GM19193 (cell line): ENCODE results near the gene MAGEL2.

Experiments
- POLR2A ChIP-seq: IDR thresholded peaks from 4 replicates; pipeline ENCODE4 v1.6.1; 2011; ENCODE audit not compliant: insufficient read depth, insufficient read length; ENCODE audit errors: extremely low read depth

Gene MAGEL2

GRCh38 chr15:23647421-23648370 is at the start of gene MAGEL2:
Gene MAGEL2 (minus strand): TSS chr15:23647867. CDS start chr15:23647742, 125 bp downstream.
- TF ChIP-seq POLR2A = no peak

GRCh38 chr15:23695282-23695681 is 47.6 kb upstream of the MAGEL2 start:
- TF ChIP-seq POLR2A = no peak

- no peak for TF ChIP-seq POLR2A
These were observed 46.9 kb upstream of the MAGEL2 start for GRCh38 chr15:23694592-23694991.

GRCh38 chr15:23690450-23690852 is 42.8 kb upstream of the MAGEL2 start:
- no peak for TF ChIP-seq POLR2A

- no peak for TF ChIP-seq POLR2A
These were observed 42.3 kb upstream of the MAGEL2 start for GRCh38 chr15:23690015-23690414.

- TF ChIP-seq POLR2A = no peak
These were observed 39.4 kb upstream of the MAGEL2 start, which contains the start of gene NDN for GRCh38 chr15:23687143-23687470. Gene NDN (minus strand): TSS chr15:23687305. CDS start chr15:23687217, 88 bp downstream.

- no peak for TF ChIP-seq POLR2A
These were observed 38.9 kb upstream of the MAGEL2 start for GRCh38 chr15:23686466-23687142.

- no peak for TF ChIP-seq POLR2A
These were observed 23.8 kb upstream of the MAGEL2 start for GRCh38 chr15:23671481-23671880.

- no peak for TF ChIP-seq POLR2A
These were observed 23.3 kb upstream of the MAGEL2 start for GRCh38 chr15:23670970-23671369.

GRCh38 chr15:23663232-23663631 is 15.6 kb upstream of the MAGEL2 start:
- no peak for TF ChIP-seq POLR2A

GRCh38 chr15:23648920-23649515 is 1.4 kb upstream of the MAGEL2 start:
- TF ChIP-seq POLR2A = no peak

GRCh38 chr15:23647001-23647295 is 719 bp downstream of the MAGEL2 start:
- TF ChIP-seq POLR2A = no peak

GRCh38 chr15:23646165-23647000 is 1.3 kb downstream of the MAGEL2 start:
- TF ChIP-seq POLR2A = no peak

- TF ChIP-seq POLR2A = no peak
These were observed 2.1 kb downstream of the MAGEL2 start for GRCh38 chr15:23645371-23646164.
